ENCODE data around the gene MYO3B.

MYO3B gene

DNA sequence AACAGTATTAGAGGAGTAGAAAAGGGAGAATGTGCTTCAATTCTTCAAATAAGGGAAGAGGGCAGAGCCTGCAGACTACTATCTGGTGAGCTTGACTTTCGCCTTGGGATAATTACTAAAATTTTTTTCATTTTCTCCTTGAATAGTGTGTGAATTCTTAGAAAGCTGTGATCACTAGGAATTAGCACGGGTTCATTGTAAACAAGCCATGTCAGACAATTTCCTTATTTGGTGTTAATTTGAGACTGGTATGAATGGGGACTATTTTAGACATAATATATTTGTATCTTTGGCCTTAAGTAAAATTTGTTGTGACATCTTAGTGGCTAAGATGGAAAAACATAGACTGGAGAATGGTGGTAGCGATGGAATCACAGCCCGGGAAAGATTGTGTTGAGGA lies 66.6 kb downstream of the MYO3B start:
- TF ChIP-seq, protein P1, sequence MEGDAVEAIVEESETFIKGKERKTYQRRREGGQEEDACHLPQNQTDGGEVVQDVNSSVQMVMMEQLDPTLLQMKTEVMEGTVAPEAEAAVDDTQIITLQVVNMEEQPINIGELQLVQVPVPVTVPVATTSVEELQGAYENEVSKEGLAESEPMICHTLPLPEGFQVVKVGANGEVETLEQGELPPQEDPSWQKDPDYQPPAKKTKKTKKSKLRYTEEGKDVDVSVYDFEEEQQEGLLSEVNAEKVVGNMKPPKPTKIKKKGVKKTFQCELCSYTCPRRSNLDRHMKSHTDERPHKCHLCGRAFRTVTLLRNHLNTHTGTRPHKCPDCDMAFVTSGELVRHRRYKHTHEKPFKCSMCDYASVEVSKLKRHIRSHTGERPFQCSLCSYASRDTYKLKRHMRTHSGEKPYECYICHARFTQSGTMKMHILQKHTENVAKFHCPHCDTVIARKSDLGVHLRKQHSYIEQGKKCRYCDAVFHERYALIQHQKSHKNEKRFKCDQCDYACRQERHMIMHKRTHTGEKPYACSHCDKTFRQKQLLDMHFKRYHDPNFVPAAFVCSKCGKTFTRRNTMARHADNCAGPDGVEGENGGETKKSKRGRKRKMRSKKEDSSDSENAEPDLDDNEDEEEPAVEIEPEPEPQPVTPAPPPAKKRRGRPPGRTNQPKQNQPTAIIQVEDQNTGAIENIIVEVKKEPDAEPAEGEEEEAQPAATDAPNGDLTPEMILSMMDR (conservative IDR thresholded peaks at IDR 0.05): no peak
- TF ChIP-seq ZFX (IDR thresholded peaks at IDR 0.05): no peak
- H3K27ac ChIP-seq: no peak overlapping the region

DNA sequence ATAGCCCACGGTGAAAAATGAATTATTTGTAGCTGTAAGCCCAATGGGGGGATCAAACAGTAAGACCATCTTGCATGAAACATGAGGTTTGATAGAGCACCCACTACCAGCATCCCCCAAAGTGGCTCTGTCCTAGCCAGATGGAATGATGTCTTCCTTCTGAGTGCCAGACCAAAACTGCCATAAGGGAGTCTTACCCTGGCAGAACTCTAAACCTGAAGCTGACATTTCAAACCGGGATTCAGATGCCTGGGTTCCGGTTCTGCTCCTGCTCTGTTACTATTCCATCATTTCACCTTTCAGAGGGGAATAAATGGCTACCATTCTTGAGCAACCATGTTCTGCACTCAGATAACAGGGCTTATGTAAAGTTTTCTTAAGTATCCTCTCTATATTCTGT lies 67.4 kb downstream of the MYO3B start:
- no peak for TF ChIP-seq ZFX (IDR thresholded peaks at IDR 0.05)
- TF ChIP-seq, protein P1 (conservative IDR thresholded peaks at IDR 0.05): no peak
- H3K27ac ChIP-seq: no peak overlapping the region

DNA sequence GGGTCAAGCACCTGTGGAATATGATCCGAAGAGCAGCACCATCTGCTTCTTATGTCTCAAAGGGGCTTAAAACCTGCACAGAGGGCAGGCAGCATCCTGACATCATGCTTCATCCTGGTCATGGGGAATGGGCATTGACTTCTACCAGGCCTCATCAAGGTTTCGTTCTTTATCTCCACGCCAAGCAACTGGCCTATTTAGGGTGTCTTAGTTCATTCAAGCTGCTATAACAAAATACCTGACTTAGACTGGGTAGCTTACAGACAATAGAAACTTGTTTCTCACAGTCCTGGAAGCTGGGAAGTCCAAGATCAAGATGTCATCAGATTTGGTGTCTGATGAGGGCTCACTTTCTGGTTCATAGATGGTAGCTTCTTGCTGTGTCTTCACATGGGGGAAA lies 69.4 kb downstream of the MYO3B start:
- TF ChIP-seq ZFX (IDR thresholded peaks at IDR 0.05): no peak
- TF ChIP-seq, protein P1 (conservative IDR thresholded peaks at IDR 0.05): no peak
- no peak overlapping the region for H3K27ac ChIP-seq

DNA sequence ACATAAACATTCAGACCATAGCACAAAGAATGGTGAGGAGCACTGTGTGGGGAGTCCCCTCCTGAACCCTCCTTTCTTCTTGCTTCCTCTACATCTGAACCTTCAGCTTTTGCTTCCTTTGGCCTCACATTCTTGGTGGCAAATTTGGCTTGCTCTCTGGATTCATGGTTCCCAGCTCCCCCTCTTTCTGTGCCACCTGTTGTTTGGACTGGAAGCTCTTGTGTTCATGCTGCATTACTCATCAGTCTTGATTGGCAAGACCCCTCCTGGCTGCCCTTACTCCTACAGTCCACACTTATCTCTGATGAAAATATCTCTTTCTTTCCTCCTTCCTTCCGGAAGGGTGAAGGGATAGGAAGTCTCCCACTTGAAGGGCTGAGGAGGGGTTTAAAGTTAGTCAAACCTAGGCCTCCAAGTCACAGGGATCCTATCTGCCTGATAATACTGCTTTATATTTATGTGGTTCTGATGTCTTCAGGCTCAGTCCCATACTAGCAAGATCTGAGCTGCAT lies 70.0 kb downstream of the MYO3B start:
- TF ChIP-seq ZFX (IDR thresholded peaks at IDR 0.05): no peak
- no peak overlapping the region for H3K27ac ChIP-seq

DNA sequence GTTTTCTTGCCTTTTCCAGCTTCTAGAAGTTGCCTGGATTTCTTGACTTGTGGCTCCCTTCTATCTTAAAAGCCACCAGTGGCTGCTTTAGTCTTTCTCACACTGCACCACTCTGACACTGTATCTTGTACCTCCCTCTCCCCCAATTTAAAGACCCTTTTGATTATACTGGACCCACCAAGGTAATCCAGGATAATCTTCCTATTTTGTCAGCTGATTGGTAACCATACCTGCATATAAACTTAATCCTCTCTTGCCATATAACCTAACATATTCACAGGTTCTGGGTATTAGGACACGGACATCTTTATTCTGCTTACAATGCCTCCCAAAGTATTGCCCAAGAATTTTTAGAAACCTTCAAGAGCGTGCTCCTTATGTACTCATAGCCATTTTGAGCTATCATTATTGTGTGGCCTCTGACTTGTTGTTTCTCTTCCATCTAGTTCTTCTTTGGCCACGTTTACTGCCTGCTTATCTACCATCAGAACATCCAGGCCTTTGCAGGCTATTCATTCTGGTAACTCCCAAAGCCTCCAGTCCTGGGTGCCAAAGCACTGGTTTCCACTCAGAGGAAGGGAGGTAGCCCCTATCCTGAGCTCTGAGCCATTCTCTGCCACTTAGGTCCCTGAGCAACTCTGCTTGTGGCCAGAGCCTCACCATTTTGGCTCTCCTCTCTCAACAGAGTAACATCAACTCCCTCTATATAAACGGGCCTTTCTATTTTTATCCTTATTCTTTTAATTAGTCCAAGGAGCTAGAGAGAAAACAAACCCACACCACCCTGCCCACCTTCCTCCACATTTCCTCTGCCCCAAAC lies 70.8 kb downstream of the MYO3B start:
- H3K27ac ChIP-seq: no peak overlapping the region
- TF ChIP-seq, protein P1 (conservative IDR thresholded peaks at IDR 0.05): no peak
- TF ChIP-seq ZFX (IDR thresholded peaks at IDR 0.05): no peak

DNA sequence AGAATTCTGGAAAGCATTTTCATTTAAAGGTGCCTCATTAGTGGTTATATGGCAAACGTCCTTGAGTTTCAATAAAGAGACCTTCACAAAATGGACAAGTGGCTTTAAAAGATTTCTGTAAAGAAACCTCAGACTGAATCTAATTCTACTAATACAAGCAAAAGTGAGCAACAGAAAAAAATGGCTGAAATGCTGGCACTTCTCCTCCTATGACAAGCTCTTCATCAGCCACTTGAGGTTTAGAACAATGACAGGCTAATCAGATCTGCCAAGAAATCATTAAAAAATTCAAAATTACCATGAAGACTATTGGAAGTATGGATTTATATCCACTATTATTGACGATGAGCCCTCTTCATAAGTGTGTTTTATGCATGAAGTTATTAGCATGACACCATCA lies 71.8 kb downstream of the MYO3B start:
- TF ChIP-seq ZFX (IDR thresholded peaks at IDR 0.05): no peak
- TF ChIP-seq, protein P1 (conservative IDR thresholded peaks at IDR 0.05): no peak
- H3K27ac ChIP-seq: no peak overlapping the region

DNA sequence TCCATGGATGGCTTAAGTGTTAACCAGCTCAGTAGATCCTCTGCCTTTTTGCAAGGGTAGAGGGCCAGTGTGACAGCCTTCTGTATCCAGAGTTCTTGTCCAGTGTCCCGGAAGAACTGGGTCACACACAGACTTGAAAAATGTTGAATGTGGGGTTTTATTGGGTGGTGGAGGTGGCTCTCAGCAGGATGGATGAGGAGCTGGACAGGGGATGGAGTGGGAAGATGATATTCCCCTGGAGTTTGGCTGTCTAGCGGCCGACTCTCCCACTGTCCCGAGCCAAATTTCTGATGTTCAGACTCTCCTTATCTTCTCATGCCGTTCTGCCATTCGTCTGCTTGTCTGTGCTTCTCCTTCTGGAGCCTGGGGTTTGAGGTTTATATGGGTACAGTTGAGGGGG lies 72.6 kb downstream of the MYO3B start:
- TF ChIP-seq, protein P1 (conservative IDR thresholded peaks at IDR 0.05): no peak
- no peak for TF ChIP-seq ZFX (IDR thresholded peaks at IDR 0.05)
- no peak overlapping the region for H3K27ac ChIP-seq

DNA sequence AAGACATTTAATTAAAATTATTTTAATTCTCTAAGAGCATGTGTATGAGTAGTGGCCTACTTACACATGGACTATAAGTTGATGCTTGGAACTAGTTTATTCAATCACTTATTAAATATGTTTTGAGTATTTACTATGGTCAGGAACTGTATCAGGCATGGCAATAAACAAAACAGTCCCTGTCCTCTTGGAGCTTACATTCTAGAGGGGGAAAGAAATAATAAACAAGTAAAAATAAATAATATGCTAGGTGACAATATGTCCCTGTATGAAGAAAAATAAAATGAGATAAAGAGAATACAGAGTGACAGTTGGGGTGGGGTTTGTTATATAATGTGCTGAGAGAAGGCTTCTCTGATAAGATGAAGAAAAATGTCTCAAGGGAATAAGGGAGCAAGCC lies 74.5 kb downstream of the MYO3B start:
- TF ChIP-seq ZFX (IDR thresholded peaks at IDR 0.05): no peak
- TF ChIP-seq, protein P1 (conservative IDR thresholded peaks at IDR 0.05): no peak
- H3K27ac ChIP-seq: no peak overlapping the region
